ENCODE data around the gene IL1R1.

GRCh38 chr2:102229141-102229769 lies 86.7 kb downstream of the IL1R1 start:
- no peak for TF ChIP-seq CTCF (IDR thresholded peaks at IDR 0.05; ENCODE audit: low read depth, low read length)
- no peak for TF ChIP-seq MYC (IDR thresholded peaks at IDR 0.05; ENCODE audit: low read depth, low read length)
- TF ChIP-seq POLR2A (IDR thresholded peaks at IDR 0.05; ENCODE audit: extremely low read depth, insufficient read length) = no peak
- no peak for TF ChIP-seq MAX (IDR thresholded peaks at IDR 0.05; ENCODE audit: low read depth, low read length)
